OCI-M1 (cell line): ENCODE data around the gene C20orf144.

ENCODE experiments used
- DNase-seq: peaks from one replicate; lab custom pipeline; 2025; lab: John Stamatoyannopoulos, UW

C20orf144 gene

GRCh38 chr20:33677991-33678702 is 16.0 kb downstream of the C20orf144 start:
- DNase-seq = no peak

- DNase-seq = no peak
These were observed 17.8 kb downstream of the C20orf144 start for GRCh38 chr20:33679758-33680485.

GRCh38 chr20:33680686-33681085 is 18.6 kb downstream of the C20orf144 start:
- no peak for DNase-seq

GRCh38 chr20:33681288-33681687 is 19.2 kb downstream of the C20orf144 start:
- no peak for DNase-seq

GRCh38 chr20:33681728-33682353 is 19.7 kb downstream of the C20orf144 start:
- DNase-seq = no peak

- DNase-seq = no peak
These were observed 22.6 kb downstream of the C20orf144 start for GRCh38 chr20:33684533-33685327.

- peak; percentile 62 for DNase-seq
These were observed 23.4 kb downstream of the C20orf144 start for GRCh38 chr20:33685328-33686099.

- peak; percentile 97 for DNase-seq
These were observed 24.2 kb downstream of the C20orf144 start, which contains the start of gene E2F1 for GRCh38 chr20:33686100-33686983. TSS of gene E2F1 (minus strand) at chr20:33686385. CDS start at chr20:33686264, 121 bp downstream.

- no peak for DNase-seq
These were observed 24.8 kb downstream of the C20orf144 start for GRCh38 chr20:33686984-33687366.

- peak; percentile 65 for DNase-seq
These were observed 25.3 kb downstream of the C20orf144 start for GRCh38 chr20:33687370-33687915.

- no peak for DNase-seq
These were observed 26.1 kb downstream of the C20orf144 start for GRCh38 chr20:33687993-33688937.

GRCh38 chr20:33688938-33689424 is 26.9 kb downstream of the C20orf144 start:
- peak; percentile 71 for DNase-seq

GRCh38 chr20:33689493-33689892 is 27.4 kb downstream of the C20orf144 start:
- DNase-seq = no peak

- DNase-seq = peak; percentile 97
These were observed 27.8 kb downstream of the C20orf144 start for GRCh38 chr20:33689973-33690372.

GRCh38 chr20:33693289-33693688 is 31.2 kb downstream of the C20orf144 start:
- DNase-seq = no peak

- DNase-seq = no peak
These were observed 31.9 kb downstream of the C20orf144 start for GRCh38 chr20:33693741-33694638.

- no peak for DNase-seq
These were observed 32.5 kb downstream of the C20orf144 start for GRCh38 chr20:33694639-33695012.

- DNase-seq = no peak
These were observed 34.3 kb downstream of the C20orf144 start for GRCh38 chr20:33696448-33696847.
